MCF 10A (cell line): ENCODE data around the gene SWT1. TPM values are rescaled to one million over a fixed set of nuclear protein-coding genes. Genes with fewer than 3 reads are reported as not detected.

ENCODE experiments used
- BruUV-seq: library from RNA; stranded (reverse); fragments of 400-500 nt; replicated peaks from 2 replicates; lab custom pipeline; 2021; lab: Mats Ljungman, UMichigan
- CTCF ChIA-PET: fragments of 300-600 bp; sonication (Branson Sonifier 250); formaldehyde crosslinking; extraction: SDS; loops from one replicate; lab custom pipeline; 2021; ENCODE audit warnings: antibody characterized with exemption, inconsistent platforms; lab: Yijun Ruan, JAX
- POLR2A ChIA-PET: fragments of 300-600, 350-650 bp; sonication (Branson Sonifier 250); formaldehyde crosslinking; extraction: SDS; loops from one replicate; lab custom pipeline; 2020; ENCODE audit warnings: antibody characterized with exemption, inconsistent platforms; lab: Yijun Ruan, JAX
- DNase-seq: peaks from one replicate; pipeline ENCODE4 v3.0.0-alpha.2; 2018; ENCODE audit not compliant: unreplicated experiment
- H3K27ac Mint-ChIP-seq: one replicate; pipeline ENCODE4 v1.8.0; 2022; ENCODE audit warnings: mild to moderate bottlenecking, low read depth, mixed read lengths; ENCODE audit not compliant: unreplicated experiment
- H3K27me3 Mint-ChIP-seq: one replicate; pipeline ENCODE4 v1.8.0; 2022; ENCODE audit warnings: mixed read lengths; ENCODE audit not compliant: insufficient read depth, unreplicated experiment
- H3K36me3 Mint-ChIP-seq: one replicate; pipeline ENCODE4 v1.8.0; 2022; ENCODE audit warnings: mild to moderate bottlenecking, moderate library complexity, mixed read lengths; ENCODE audit not compliant: insufficient read depth, unreplicated experiment
- H3K4me1 Mint-ChIP-seq: one replicate; pipeline ENCODE4 v1.8.0; 2022; ENCODE audit warnings: mixed read lengths; ENCODE audit not compliant: insufficient read depth, unreplicated experiment
- H3K4me3 Mint-ChIP-seq: one replicate; pipeline ENCODE4 v1.8.0; 2022; ENCODE audit warnings: mild to moderate bottlenecking, moderate library complexity, mixed read lengths; ENCODE audit not compliant: unreplicated experiment
- H3K9me3 Mint-ChIP-seq: one replicate; pipeline ENCODE4 v1.8.0; 2022; ENCODE audit warnings: mixed read lengths; ENCODE audit not compliant: unreplicated experiment
- intact Hi-C: fragments of 100-400 bp; cut with micrococcal nuclease; formaldehyde crosslinking; loops from 2 replicates; pipeline ENCODE4 v1.14.1; 2022
- total RNA-seq: library from RNA; stranded (reverse); gene quantifications from 2 replicates; pipeline ENCODE4 v1.2.3, GENCODE V29; 2022
- TF ChIP-seq, protein P1 (sequence below): fragments of 200-600 bp; IDR thresholded peaks from one replicate; pipeline ENCODE4 v1.8.0; 2022; ENCODE audit warnings: antibody characterized with exemption, mild to moderate bottlenecking; ENCODE audit not compliant: unreplicated experiment

SWT1 gene
- total RNA-seq, 1 experiment from 2014 or later: 2.1 TPM

DNA sequence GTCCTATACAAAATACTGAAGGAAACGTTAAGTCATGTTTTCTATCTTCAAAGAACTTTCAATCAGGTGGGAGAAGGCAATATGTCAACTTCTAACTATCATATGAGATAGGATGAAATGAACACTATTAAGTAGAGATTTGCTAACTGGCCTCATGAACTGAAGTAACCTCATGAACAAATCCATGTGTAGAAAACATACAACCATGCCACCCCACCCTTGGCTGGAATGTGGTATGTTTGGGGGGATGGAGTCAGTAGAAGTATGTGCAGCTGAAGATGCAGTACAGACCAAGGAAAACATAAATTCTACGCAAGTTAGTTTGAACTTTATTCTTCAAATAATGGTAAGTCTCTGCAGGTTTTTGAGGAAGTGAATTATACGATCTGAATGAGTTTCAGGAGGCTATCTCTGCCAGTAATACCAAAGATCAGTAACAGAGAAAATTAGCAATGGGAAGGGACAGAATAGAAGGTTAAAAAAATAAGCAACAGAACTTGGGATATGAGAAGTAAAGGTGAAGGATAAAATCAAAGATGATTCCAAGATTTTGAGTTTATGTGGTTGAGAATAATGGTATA, 4.7 kb upstream of the SWT1 start:
- TF ChIP-seq, protein P1, sequence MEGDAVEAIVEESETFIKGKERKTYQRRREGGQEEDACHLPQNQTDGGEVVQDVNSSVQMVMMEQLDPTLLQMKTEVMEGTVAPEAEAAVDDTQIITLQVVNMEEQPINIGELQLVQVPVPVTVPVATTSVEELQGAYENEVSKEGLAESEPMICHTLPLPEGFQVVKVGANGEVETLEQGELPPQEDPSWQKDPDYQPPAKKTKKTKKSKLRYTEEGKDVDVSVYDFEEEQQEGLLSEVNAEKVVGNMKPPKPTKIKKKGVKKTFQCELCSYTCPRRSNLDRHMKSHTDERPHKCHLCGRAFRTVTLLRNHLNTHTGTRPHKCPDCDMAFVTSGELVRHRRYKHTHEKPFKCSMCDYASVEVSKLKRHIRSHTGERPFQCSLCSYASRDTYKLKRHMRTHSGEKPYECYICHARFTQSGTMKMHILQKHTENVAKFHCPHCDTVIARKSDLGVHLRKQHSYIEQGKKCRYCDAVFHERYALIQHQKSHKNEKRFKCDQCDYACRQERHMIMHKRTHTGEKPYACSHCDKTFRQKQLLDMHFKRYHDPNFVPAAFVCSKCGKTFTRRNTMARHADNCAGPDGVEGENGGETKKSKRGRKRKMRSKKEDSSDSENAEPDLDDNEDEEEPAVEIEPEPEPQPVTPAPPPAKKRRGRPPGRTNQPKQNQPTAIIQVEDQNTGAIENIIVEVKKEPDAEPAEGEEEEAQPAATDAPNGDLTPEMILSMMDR: no peak
- POLR2A ChIA-PET: interaction anchor here (0.7 kb wide), 1 partner anchor 399 kb away, joined by 3 read pairs; no protein-coding TSS in a partner anchor
- H3K27ac Mint-ChIP-seq: no peak overlapping the region

GRCh38 chr1:185154912-185155513, 2.0 kb upstream of the SWT1 start:
- peak overlapping the region; percentile 98 for H3K27ac Mint-ChIP-seq
- peak overlapping the region; percentile 83 for H3K4me3 Mint-ChIP-seq
- intact Hi-C loops: loop anchor here (5.0 kb wide), 5 partner anchors 162 to 407 kb away; partner anchors contain the start of genes EDEM3 and IVNS1ABP
- DNase-seq: no peak
- TF ChIP-seq, protein P1: no peak
- H3K4me1 Mint-ChIP-seq: peaks cover 38% of the 10 kb centered on the region
- ChIA-PET POLR2A (interaction anchor here (0.6 to 5.9 kb wide), 8 partner anchors 10 to 1220 kb away, joined by 3 to 40 read pairs (median 24); partner anchors contain the start of genes EDEM3, IVNS1ABP, ODR4 and RNF2), CTCF (interaction anchor here (0.6 to 2.1 kb wide), 5 partner anchors 14 to 1050 kb away, joined by 3 to 5 read pairs (median 4); no protein-coding TSS in a partner anchor)
- H3K9me3 Mint-ChIP-seq: no peaks in the 10 kb centered on the region
- H3K36me3 Mint-ChIP-seq: peaks cover 16% of the 10 kb centered on the region
- no TSS peak for BruUV-seq
- H3K27me3 Mint-ChIP-seq: no peaks in the 10 kb centered on the region

More for the DNA sequence above, 4.7 kb upstream of the SWT1 start:
- intact Hi-C loops: no loop called here
- Mint-ChIP-seq H3K4me3 (no peak overlapping the region), H3K36me3 (peaks cover 42% of the 10 kb centered on the region), H3K4me1 (peaks cover 29% of the 10 kb centered on the region), H3K27me3 (no peaks in the 10 kb centered on the region), H3K9me3 (no peaks in the 10 kb centered on the region)
- DNase-seq: no peak
- no TSS peak for BruUV-seq
- CTCF ChIA-PET: interaction anchor here (0.6 to 0.8 kb wide), 2 partner anchors 18 to 49 kb away, joined by 3 to 4 read pairs; no protein-coding TSS in a partner anchor

- Mint-ChIP-seq H3K27me3 (no peaks in the 10 kb centered on the region), H3K9me3 (no peaks in the 10 kb centered on the region), H3K27ac (peak overlapping the region; percentile 98), H3K4me3 (peak overlapping the region; percentile 83), H3K4me1 (peaks cover 41% of the 10 kb centered on the region), H3K36me3 (peaks cover 9% of the 10 kb centered on the region)
- intact Hi-C loops: loop anchor here (1.0 to 5.0 kb wide), 6 partner anchors 110 to 407 kb away; partner anchors contain the start of genes EDEM3, IVNS1ABP and RNF2
- ChIA-PET CTCF (interaction anchor here (0.5 to 2.1 kb wide), 7 partner anchors 14 to 525 kb away, joined by 3 to 6 read pairs (median 4); no protein-coding TSS in a partner anchor), POLR2A (interaction anchor here (0.6 to 5.9 kb wide), 19 partner anchors 9 to 1223 kb away, joined by 3 to 40 read pairs (median 4); partner anchors contain the start of genes EDEM3, IVNS1ABP, ODR4 and RNF2)
- TF ChIP-seq, protein P1: no peak
- BruUV-seq: no TSS peak
- peak; percentile 10 for DNase-seq
These were observed 1.2 kb upstream of the SWT1 start for GRCh38 chr1:185155600-185156287.
